Activated naive CD4-positive, alpha-beta T cell treated with anti-CD3 and anti-CD28 coated beads, Interleukin-2, amount 50 U/mL, for 16 hours (primary cell): ENCODE measurements around the gene TMEM139.
"Not testable (repeated sequence)": the region's sequence is repeated elsewhere in the genome, so short reads cannot be mapped to it uniquely, and the experiment has no call there.

ENCODE experiments used
- DNase-seq: peaks from one replicate; pipeline ENCODE4 v3.0.0-alpha.2; 2020

TMEM139 gene

DNA sequence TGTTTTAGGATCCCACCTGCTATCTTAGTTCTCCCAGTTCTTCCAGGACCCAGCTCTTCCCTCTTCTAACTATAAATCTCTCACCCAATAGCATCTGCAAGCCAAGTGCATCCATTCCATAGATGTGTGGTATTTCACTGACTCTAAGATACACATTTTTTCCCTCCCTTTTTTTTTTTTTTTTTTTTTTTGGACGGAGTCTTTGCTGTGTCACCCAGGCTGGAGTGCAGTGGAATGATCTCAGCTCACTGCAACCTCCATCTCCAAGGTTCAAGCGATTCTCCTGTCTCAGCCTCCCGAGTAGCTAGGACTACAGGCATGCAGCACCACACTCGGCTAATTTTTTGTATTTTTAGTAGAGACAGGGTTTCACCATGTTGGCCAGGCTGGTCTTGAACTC, 5.1 kb downstream of the TMEM139 start:
- DNase-seq = not testable (repeated sequence)

DNA sequence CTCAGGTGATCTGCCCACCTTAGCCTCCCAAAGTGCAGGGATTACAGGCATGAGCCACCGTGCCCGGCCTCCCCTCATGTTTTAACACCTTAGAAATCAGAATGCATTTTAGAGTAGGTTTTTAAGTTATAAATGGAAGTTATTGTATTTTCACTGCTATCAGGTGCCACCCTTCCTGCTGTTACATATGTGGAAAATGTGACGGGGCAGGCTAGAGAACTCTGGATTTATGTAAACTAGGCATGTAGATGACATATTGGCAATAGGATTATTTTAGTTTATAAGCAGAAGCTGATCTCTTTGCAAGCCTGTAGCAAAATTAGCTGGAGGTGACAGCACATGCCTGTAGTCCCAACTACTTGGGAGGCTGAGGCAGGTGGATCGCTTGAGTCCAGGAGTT, 5.5 kb downstream of the TMEM139 start:
- DNase-seq = no peak

DNA sequence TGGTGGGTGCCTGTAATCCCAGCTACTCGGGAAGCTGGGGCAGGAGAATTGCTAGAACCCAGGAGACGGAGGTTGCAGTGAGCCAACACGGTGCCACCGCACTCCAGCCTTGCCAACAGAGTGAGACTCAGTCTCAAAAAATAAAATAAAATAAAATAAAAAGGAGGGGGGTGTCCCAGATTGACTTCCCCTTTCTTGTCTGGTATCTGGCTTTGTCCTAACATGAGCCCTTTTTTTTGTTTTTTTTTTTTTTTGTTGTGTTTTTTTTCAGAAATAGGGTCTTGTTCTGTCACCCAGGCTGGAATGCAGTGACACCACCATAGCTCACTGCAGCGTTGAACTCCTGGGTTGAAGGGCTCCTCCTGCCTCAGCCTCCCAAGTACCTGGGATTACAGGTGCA, 8.1 kb downstream of the TMEM139 start:
- no peak for DNase-seq

DNA sequence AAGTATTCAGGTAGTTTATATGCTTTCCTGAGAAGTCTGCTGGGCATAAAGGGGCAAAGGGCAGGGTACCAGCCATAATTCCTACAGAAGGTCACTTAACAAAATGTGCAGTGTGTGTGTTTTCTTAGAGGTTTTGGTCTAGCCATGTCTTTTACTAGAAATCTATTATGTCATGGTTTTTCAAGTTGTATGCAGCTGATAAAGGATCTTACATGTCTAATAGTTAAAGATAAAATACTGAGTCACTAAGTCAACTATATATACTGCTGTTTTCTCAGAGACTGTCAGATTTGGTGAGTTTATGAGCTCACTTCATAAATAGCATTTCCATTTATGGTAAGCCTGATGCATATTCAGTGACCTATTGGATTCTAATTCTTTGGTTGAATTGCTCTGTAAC, 11.1 kb downstream of the TMEM139 start:
- DNase-seq = no peak

DNA sequence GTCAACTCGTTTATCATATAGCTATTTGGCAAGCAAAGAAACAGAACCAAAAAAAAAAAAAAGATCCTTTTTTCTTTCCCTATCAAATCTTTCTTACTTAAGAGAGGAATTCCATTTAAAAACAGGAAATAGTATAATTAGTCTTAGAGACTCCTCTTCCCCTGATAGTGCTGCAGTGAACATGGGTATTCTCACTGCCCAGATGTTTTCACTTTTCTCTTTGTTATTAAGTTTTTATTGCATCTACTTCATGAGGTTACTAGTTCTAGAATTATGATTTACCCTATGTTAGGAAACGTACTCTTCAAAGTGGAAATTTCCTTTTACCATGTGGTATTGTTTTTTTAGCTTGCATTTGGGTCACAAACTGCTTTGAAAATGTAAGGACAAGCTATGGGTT, 11.9 kb downstream of the TMEM139 start:
- no peak for DNase-seq

DNA sequence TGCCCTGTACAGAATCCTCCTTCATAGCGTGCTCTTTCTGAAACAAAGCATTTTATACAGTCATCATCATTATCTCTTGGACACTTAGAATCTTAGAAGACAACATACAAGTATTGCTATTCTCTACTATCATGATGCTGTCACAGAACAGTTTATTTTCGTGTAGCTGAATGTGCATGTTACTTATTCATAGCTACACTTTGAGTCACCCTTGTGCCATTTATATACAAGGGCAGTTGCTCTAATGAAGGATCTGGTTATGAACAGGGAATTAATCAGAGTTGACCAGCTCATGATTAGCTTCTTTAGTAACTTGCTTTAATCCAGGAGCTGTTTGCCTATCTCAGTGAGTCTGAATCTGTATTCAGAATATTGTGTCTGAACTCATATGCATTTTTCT, 14.6 kb downstream of the TMEM139 start:
- DNase-seq = no peak

DNA sequence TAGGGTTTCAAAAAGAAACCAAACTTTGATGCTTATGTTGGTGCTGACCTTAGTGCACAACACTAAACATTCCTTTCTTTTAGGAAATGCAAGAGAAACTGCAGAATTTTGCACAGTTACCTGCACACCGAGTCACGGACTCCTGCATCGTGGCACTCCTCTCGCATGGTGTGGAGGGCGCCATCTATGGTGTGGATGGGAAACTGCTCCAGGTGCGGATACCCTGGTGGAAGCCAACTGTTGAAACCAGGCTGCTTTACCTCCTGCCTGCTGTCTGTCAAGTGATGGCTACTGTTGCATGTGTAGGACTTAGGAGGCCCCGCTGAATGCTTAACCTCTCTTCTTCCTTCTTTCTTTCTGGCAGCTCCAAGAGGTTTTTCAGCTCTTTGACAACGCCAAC, 15.1 kb downstream of the TMEM139 start:
- peak; percentile 64 for DNase-seq

DNA sequence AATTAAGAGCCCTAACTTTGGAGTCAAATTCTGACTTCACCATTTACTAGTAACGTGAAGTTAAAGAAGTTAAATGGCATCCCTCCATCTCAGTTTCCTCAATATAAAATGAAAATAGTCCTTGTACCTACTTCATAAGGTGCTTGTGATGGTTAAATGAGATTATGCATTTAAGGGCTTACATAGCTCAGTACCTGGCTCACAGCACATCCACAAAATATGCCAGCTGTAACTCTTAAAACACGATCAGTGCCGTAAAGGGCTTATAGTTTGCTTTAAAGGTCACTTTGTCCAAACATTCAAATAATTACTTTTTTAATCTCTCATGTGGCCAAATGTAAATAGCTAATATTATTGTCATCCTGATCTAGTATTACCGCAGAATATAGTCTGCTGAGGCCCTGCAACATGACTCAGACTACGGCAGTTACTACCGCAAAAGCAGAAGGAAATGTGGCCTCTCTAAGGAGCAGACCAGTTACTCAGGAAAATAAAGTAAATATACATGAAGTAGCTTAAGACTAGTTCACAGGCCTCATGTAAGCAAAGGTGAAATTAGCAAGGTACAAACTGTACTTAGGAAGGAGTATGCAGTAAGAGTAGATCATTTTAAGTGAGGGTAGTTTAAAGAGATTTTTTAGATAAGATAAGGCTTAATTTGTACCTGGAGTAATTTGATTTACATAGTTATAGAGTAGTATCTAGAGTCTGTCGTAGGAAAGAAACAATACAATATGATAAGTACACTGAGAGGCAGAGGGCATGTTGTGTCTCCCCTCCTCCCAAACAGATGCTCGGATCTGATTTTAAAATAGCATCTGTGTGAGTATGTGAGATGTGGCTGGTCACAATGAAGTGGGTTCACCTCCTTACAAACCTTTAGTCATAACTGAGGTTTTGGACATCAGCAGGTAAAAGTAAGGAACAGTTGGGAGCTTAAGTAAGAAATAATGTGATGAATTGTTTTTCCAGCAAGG, 16.5 kb downstream of the TMEM139 start:
- DNase-seq = no peak

DNA sequence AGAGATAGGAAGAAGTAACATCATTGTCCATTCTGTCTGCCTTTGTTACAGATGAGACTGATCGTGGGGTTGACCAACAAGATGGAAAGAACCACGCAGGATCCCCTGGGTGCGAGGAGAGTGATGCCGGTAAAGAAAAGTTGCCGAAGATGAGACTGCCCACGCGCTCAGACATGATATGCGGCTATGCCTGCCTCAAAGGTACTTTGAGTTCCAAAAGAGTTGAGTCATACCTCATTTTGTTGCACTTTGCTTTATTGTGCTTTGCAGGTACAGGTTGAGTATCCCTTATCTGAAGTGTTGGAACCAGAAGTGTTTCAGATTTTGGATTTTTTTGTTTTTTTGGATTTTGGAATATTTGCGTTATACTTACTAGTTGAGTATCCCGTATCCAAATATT, 19.0 kb downstream of the TMEM139 start:
- no peak for DNase-seq

DNA sequence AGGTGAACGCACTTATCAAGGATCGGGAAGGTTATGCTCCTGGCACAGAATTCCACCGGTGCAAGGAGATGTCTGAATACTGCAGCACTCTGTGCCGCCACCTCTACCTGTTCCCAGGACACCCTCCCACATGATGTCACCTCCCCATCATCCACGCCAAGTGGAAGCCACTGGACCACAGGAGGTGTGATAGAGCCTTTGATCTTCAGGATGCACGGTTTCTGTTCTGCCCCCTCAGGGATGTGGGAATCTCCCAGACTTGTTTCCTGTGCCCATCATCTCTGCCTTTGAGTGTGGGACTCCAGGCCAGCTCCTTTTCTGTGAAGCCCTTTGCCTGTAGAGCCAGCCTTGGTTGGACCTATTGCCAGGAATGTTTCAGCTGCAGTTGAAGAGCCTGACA, 20.2 kb downstream of the TMEM139 start:
- DNase-seq = no peak

DNA sequence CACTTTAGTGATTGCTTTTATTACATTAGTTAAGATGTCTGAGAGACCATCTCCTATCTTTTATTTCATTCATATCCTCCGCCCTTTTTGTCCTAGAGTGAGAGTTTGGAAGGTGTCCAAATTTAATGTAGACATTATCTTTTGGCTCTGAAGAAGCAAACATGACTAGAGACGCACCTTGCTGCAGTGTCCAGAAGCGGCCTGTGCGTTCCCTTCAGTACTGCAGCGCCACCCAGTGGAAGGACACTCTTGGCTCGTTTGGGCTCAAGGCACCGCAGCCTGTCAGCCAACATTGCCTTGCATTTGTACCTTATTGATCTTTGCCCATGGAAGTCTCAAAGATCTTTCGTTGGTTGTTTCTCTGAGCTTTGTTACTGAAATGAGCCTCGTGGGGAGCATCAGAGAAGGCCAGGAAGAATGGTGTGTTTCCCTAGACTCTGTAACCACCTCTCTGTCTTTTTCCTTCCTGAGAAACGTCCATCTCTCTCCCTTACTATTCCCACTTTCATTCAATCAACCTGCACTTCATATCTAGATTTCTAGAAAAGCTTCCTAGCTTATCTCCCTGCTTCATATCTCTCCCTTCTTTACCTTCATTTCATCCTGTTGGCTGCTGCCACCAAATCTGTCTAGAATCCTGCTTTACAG, 20.8 kb downstream of the TMEM139 start:
- peak; percentile 70 for DNase-seq

DNA sequence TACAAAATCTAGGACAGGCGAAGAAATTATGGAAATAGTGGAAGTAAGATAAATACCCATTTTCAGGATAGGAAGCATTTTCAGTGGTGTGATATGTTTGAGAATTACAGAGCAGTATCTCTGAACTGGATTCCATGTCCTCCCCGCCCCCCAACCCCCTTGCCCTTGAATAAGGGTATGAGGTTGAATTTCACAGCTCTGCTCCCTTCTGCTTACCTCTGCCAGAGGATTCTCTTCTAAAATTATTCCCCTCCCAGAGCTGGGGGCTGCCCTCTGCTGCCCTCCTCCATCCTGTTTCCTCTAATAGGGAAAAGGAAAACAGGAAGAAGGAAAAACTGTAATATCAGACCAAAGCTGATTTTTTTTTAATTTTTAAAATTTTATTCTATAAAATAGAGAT, 23.9 kb downstream of the TMEM139 start:
- no peak for DNase-seq

DNA sequence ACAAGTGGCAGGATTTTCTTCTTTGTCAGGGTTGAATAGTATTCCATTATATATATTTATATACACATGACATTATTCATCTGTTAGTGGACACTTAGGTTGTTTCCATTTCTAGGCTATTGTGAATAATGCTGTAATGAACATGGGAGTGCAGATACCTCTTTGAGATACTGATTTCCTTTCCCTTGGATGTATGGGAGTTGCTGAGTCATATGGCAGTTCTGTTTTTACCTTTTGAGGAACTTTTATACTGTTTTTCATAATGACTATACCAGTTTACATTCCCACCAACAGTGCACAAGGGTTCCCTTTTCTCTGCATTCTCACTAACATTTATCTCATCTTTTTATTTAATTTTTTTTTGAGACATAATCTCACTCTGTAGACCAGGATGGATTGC, 29.4 kb downstream of the TMEM139 start:
- DNase-seq = no peak

DNA sequence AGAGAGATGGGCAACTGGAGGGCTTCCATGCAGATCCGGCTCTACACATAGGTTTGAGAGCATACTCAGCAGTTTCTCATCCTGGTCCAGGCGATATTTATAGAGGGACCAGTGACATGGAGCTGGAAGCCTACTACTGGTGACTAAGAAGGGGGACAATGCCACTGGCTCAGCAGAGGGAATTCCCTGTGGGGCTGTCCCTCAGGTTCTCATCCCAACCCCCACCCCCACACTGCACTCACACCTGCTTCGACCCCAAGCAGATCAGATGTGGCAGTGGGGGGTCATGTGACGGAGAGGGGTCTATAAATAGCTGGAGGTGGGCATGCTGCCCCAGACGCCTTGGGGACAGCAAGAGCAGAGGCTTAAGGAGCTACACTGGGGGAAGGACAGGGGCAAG, 31.0 kb downstream of the TMEM139 start, which contains the start of gene CLCN1:
Gene CLCN1 (plus strand): TSS at position 336 of the 400 bp plus-strand sequence. CDS start 102 bp downstream, outside the sequence.
- no peak for DNase-seq

DNA sequence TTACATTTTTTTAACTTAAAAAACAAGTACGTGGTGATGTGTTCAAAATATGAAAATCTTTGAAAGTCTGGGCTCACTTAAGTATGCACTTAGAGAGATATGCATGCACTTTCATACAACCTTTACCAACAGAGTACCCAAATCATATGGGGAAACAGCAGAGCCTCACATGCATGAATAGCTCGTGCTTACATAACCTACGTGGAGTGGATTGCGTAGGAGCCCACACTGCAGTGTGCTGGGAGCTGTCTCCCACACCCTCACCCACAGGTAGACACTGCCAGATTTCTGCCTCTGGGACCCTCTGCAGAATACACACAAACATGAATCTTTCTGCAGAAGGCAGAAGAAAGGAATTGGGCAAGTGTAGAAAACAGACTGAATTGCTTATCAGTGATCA, 31.7 kb downstream of the TMEM139 start:
- no peak for DNase-seq

DNA sequence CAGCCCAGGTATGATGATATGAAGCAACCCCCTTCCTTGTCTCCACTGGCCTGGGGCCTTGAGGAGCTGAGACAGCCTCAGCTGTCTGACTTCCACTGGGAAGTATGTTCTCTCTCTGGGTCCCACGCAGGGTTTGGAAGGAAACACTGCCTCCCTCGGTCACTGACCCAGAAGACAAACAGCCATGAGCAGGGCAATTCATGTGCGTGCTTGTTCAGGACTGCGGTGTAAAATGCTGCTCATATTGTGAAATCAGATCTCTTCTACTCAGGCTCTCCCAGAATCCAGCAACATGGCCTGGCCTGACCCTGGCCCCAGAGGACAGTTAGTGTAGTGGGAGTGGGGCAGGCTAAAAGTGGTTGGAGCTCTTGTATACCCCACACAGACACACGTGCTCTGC, 33.9 kb downstream of the TMEM139 start:
- DNase-seq = no peak

DNA sequence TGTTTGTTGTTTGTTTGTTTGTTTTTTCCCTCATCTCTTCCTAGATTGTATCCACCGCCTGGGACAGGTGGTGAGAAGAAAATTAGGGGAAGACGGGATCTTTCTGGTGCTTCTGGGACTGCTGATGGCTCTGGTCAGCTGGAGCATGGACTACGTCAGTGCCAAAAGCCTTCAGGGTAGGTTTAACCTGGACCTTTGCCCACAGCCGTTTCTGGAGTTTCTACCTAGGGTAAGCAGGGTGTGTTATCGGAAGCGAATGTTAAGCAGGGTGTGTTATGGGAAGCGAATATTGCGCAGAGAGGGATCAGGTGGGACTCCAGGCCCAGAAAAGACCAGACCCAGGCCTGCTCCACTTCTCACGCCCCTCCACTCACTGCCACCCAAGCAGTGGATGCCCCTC, 35.9 kb downstream of the TMEM139 start:
- DNase-seq = no peak

DNA sequence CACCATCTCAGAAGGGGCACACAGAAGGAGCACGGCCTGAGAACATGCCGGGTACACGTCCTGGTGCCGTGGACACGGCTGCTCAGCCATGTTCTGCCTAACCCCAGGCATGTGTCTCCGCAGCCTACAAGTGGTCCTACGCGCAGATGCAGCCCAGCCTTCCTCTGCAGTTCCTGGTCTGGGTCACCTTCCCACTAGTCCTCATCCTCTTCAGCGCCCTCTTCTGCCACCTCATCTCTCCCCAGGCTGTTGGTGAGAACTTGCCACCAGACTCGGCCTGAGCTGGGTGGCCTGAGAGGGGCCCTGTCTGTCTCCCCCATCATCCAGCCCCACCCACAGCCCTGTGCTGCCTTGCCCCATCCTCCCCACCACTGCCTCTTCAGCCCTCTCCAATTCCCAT, 36.5 kb downstream of the TMEM139 start:
- DNase-seq = no peak

DNA sequence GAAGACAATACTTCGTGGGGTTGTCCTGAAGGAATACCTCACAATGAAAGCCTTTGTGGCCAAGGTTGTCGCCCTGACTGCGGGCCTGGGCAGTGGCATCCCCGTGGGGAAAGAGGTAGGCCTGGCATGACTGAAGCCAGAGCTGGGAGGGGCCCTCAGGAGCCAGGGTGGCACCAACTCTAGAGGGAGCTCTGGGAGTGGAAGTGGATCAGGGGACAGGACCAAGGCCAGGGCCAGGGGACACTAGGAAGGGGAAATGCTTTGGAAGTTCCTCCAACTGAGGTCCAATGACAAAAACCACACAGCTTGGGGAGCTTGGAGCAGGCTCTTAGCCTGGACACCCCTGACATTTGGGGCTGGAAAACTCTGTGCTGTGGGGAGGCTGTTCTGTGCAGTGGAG, 37.0 kb downstream of the TMEM139 start:
- DNase-seq = no peak

DNA sequence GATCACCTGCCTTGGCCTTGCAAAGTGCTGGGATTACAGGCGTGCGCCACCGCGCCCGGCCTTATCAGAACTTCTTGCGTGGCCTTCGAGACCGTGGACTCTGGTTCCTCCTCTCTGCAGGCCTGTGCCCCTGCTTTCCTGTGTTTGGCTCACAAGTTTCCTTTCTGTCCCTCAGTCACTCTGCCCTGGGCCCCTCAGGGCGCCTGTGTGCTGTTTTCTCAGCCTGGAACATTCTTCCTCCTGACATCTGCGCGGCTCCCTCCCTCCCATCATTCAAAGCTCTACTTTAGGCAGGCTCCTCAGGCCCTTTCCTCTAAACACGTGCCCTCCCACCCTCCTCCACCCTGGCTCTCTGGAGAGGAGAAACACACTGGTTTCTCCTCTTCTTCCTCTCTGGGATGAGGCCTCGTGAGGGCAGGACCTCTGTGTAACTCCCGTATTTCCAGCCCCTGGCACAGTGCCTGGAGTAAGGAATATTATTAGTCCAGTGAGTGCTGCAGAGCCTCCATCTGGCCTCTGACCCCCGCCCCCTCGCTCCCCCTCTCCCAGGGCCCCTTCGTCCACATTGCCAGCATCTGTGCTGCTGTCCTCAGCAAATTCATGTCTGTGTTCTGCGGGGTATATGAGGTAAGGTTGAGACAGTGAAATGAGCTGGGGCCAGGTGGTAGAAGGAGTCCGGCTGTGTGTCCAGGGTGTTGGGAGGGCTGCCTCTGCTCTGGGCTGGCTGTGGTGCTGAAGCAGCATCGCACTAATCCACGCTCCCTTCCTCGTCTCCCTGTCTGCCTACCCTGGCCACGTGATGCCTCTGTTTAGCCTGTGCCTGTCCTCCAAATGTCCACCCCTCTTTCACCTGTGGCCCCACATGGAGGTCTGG, 38.2 kb downstream of the TMEM139 start:
- no peak for DNase-seq

DNA sequence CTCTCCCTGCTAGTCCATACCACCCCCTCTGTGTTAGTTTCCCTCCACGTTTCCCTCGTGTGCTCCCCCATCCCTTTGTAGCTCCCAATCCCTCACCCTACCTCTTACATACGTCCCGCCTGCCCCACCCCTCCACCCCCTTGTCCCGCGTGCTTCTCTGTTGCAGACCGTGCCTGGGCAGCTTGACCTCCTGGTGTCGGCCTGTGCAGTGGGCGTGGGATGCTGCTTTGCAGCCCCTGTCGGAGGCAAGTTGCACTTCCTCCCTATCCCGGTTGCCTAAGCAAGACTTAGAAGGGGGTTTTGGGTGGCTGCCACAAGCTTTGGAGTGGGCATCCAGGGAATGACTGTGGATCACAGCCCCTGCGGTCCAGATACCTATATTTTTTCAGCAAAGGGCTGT, 38.9 kb downstream of the TMEM139 start:
- DNase-seq = no peak

DNA sequence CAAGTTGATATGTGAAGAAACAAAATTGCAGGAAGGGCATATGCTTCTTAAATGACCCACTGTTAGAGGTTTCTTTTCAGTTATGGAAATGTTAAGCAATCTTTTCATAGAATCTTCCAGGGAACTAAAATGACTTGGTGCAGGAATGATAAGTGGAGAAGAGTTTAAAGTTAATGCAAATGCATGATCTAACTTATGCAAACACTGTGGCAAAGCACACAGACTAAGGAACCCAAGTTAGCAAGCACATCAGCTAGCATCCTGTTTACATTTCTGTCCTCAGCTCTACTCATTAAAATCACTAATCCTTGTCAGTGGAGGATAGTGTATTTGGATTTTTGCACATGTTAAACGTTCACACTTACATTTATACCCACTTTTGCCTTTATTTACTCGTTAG, 40.5 kb downstream of the TMEM139 start:
- DNase-seq = no peak

DNA sequence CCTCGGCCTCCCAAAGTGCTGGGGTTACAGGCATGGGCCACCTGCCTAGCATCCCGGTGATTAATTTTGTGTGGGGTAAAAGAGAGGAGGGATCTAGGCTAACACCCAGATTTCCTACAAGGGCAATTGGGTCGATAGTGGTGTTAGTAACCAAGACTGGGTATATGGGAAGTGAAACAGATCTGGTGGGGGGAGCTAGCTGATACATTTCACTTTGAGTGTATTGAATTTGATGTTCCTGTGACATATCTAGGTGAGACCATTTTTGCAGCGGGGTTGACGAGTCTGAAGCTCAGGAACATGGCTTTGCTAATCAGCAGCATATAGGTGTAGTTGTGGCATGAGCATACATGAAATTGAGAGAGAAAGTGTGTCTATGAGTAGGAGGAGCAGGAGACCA, 43.1 kb downstream of the TMEM139 start:
- DNase-seq = no peak
